ENCODE measurements around the gene NDUFA8. TPM values are rescaled to one million over a fixed set of nuclear protein-coding genes. Genes with fewer than 3 reads are reported as not detected.

Gene NDUFA8
- total RNA-seq, 1 donor from 2014 or later: 32.4 TPM

DNA sequence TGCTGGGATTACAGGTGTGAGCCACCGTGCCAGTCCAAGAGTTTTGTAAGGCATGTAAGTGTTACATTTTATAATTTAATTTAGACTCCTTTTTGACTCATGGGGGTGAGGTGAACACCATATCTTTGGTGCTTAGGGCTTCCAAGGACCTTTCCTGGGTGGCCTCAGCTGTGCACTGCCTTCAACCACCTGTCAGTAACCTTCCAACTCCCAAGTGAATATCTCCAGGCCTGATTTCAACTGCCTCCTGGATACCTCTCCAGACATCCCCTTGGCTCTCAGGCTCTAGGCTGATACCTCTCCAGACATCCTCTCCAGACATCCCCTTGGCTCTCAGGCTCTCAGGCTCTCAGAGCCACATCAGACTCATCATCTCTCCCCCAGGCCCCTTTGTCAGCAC is 35.5 kb downstream of the NDUFA8 start:
- Histone ChIP-seq H3K27ac (no peak overlapping the region), H3K9me3 (no peaks in the 10 kb centered on the region), H3K27me3 (peaks cover 4% of the 10 kb centered on the region), H3K4me3 (no peak overlapping the region), H3K36me3 (no peaks in the 10 kb centered on the region), H3K4me1 (peaks cover 15% of the 10 kb centered on the region)
- no peak for DNase-seq (ENCODE audit: extremely low spot score in 2 of 2)
- intact Hi-C loops (cut with DNase I): loop anchor here (2.0 kb wide), 1 partner anchor 227 kb away; no protein-coding TSS in a partner anchor
- TF ChIP-seq POLR2AphosphoS5 (IDR thresholded peaks at IDR 0.05; ENCODE audit: insufficient read depth in 1 of 2, low read depth in 1 of 2): no peak
- TF ChIP-seq, protein P1, sequence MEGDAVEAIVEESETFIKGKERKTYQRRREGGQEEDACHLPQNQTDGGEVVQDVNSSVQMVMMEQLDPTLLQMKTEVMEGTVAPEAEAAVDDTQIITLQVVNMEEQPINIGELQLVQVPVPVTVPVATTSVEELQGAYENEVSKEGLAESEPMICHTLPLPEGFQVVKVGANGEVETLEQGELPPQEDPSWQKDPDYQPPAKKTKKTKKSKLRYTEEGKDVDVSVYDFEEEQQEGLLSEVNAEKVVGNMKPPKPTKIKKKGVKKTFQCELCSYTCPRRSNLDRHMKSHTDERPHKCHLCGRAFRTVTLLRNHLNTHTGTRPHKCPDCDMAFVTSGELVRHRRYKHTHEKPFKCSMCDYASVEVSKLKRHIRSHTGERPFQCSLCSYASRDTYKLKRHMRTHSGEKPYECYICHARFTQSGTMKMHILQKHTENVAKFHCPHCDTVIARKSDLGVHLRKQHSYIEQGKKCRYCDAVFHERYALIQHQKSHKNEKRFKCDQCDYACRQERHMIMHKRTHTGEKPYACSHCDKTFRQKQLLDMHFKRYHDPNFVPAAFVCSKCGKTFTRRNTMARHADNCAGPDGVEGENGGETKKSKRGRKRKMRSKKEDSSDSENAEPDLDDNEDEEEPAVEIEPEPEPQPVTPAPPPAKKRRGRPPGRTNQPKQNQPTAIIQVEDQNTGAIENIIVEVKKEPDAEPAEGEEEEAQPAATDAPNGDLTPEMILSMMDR (IDR thresholded peaks at IDR 0.05): no peak
- TF ChIP-seq POLR2A (IDR thresholded peaks at IDR 0.05): no peak

DNA sequence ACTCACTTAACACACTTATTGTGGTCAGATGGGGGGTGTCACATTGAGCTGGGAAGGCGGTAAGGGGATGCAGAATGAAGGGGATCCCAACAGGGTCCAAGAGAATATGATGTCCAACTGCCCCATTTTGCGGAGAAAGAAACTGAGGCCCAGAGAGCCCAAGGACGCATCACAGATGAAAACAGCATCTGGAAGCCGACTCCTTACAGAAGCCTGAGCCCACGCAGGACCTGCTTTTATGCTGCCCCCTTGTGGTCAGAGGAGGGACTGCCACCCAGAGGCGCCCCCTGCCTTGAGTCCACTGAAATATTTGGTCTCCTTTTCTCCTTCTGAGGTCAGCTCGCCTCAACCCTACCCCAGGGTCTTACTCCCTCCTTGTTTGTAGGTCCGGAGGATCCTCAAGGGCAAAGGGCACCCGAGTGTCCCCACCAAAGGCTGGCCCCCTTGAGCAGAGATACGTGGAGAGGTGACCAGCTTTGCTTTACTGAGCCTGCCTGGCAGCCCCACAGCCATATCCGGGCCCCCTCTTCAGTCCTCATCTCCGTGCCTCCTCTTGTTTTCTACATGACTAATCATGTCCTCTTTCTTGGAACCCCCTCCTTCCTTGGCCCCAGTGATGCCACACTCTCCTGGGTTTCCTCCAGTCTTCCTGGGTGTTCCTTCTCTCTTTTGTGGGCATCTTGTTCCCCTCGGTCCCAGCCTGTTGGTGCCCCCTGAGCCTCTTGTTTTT is 36.5 kb downstream of the NDUFA8 start:
- intact Hi-C loops (cut with DNase I): no loop called here
- H3K9me3 ChIP-seq: no peaks in the 10 kb centered on the region

DNA sequence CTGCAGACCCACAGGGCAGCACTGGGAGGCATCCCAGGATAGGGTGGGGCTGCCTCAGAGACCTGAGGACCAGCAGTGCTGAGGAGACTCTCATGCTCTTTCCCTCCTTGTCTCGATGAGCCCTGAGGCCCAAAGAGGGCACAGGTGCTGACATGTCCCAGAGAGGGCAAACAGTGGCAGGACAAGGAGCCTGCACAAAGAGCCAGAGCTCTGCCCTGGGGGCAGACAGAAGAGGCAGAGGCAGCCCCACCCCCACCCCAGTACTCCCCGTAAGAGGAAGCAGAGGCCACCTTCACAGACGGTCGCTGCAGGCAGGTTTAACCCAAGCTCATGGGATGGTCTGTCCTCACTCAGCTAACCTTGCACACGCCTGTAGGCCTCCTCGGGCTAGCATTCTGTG is 37.1 kb downstream of the NDUFA8 start:
- no peaks in the 10 kb centered on the region for H3K36me3 ChIP-seq
- peaks cover 4% of the 10 kb centered on the region for H3K27me3 ChIP-seq
- no peak for DNase-seq (ENCODE audit: extremely low spot score in 2 of 2)
- no peaks in the 10 kb centered on the region for H3K9me3 ChIP-seq
- H3K4me1 ChIP-seq: peaks cover 15% of the 10 kb centered on the region
- TF ChIP-seq POLR2AphosphoS5 (IDR thresholded peaks at IDR 0.05; ENCODE audit: insufficient read depth in 1 of 2, low read depth in 1 of 2) (no peak), POLR2A (IDR thresholded peaks at IDR 0.05) (no peak)
- TF ChIP-seq, protein P1 (IDR thresholded peaks at IDR 0.05): no peak
- no peak overlapping the region for H3K4me3 ChIP-seq
- no peak overlapping the region for H3K27ac ChIP-seq
- intact Hi-C loops (cut with DNase I): no loop called here

More for the DNA sequence above, 36.5 kb downstream of the NDUFA8 start:
- Histone ChIP-seq H3K27me3 (peaks cover 4% of the 10 kb centered on the region), H3K27ac (no peak overlapping the region), H3K36me3 (no peaks in the 10 kb centered on the region), H3K4me3 (no peak overlapping the region), H3K4me1 (peaks cover 15% of the 10 kb centered on the region)
- no peak for DNase-seq (ENCODE audit: extremely low spot score in 2 of 2)
- TF ChIP-seq POLR2AphosphoS5 (IDR thresholded peaks at IDR 0.05; ENCODE audit: insufficient read depth in 1 of 2, low read depth in 1 of 2) (no peak), POLR2A (IDR thresholded peaks at IDR 0.05) (no peak)
- TF ChIP-seq, protein P1 (IDR thresholded peaks at IDR 0.05): peak; percentile 68 to 86 (median 86)

DNA sequence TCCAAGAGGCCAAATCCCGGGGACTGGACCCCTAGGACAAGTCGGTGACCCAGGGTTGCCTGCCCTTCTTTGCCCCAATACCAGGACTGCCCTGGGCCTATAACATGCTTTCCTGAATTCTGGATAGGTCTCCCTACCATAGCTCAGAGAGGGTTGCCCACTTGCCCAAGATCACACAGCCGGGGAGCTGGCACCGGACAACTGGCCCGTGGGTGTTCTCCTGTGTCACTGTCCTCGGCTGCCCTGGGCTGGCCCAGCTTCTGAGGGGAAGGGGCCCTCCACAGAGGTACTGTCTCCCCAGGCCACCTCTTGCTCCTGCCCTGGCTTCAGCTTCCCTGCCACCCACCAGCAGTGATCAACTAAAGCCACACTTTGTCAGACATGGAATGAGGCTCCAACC is 37.6 kb downstream of the NDUFA8 start:
- intact Hi-C loops (cut with DNase I): no loop called here
- no peak for DNase-seq (ENCODE audit: extremely low spot score in 2 of 2)
- H3K4me3 ChIP-seq: no peak overlapping the region
- H3K27ac ChIP-seq: no peak overlapping the region
- peaks cover 4% of the 10 kb centered on the region for H3K27me3 ChIP-seq
- H3K36me3 ChIP-seq: no peaks in the 10 kb centered on the region
- no peaks in the 10 kb centered on the region for H3K9me3 ChIP-seq
- H3K4me1 ChIP-seq: peaks cover 13% of the 10 kb centered on the region
- TF ChIP-seq, protein P1 (IDR thresholded peaks at IDR 0.05): no peak
- no peak for TF ChIP-seq POLR2A (IDR thresholded peaks at IDR 0.05)
- no peak for TF ChIP-seq POLR2AphosphoS5 (IDR thresholded peaks at IDR 0.05; ENCODE audit: insufficient read depth in 1 of 2, low read depth in 1 of 2)

DNA sequence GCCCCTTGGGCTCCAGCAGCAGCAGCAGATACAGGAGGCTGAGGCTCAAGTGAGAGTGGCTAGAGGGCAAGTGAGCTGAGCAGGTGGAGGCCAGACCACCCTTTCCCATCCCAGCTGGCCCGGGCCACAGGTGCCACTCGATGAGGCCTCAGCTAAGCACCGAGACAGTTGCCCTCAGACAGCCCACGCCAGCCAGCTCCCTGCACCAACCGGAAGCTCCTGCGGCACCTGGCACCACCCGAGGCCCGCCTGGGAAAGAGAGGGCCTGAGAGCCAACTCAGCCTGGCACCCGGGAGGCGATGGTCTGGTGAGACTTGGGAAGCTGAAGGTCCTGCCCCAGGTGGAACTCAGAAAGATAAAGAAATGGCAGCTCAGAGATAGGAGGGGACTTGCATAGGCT is 38.2 kb downstream of the NDUFA8 start:
- intact Hi-C loops (cut with DNase I): no loop called here
- no peak overlapping the region for H3K4me3 ChIP-seq
- no peak for TF ChIP-seq POLR2A (IDR thresholded peaks at IDR 0.05)
- TF ChIP-seq, protein P1 (IDR thresholded peaks at IDR 0.05): no peak
- TF ChIP-seq POLR2AphosphoS5 (IDR thresholded peaks at IDR 0.05; ENCODE audit: insufficient read depth in 1 of 2, low read depth in 1 of 2): no peak
- H3K27ac ChIP-seq: no peak overlapping the region
- DNase-seq (ENCODE audit: extremely low spot score in 2 of 2): no peak
- no peaks in the 10 kb centered on the region for H3K9me3 ChIP-seq
- peaks cover 4% of the 10 kb centered on the region for H3K27me3 ChIP-seq
- peaks cover 8% of the 10 kb centered on the region for H3K4me1 ChIP-seq
- no peaks in the 10 kb centered on the region for H3K36me3 ChIP-seq

Data from vagina (tissue), 2 donors.